NCI-H2171 treated with DMSO at 0.1 percent for 48 hours (cell line): ENCODE results near the gene FSCN2.

Experiments used
- DNase-seq: peaks from one replicate; lab custom pipeline; 2025; lab: John Stamatoyannopoulos, UW

FSCN2 gene

DNA sequence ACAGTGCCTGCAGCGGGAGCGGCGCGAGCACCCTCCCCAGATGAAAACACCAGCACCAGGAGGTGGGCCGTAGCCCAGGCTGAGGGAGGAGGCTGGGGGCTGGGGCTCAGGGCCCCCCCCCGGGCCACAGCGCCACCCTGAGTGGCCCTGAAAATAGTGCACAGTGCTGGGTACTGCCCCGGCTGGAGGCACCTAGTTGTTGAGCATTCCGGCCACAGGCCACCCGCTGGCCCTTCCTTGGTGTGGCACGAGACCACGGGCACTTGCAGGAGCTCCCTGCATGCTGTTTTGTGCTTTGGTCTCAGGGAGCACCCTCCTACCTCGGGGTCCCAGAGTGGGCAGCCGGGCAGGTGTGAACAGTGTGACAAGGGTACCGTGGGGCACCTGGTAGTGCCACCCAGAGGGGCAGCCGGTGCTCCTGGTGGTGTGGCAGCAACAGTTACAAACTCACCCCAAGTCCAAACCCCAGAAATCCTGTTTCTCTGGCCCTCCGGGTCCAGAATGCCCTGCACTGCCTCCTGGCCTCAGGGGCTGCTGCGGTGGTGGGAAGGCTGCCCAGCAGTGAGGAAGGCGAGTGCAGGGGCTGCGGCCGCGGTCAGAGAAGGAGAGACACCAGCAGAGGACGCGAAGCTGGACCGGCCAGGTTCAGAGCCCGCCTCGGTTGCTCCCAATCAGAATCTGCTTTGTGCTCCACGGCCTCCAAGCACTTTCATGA is 11.9 kb downstream of the FSCN2 start:
- DNase-seq, result no peak

DNA sequence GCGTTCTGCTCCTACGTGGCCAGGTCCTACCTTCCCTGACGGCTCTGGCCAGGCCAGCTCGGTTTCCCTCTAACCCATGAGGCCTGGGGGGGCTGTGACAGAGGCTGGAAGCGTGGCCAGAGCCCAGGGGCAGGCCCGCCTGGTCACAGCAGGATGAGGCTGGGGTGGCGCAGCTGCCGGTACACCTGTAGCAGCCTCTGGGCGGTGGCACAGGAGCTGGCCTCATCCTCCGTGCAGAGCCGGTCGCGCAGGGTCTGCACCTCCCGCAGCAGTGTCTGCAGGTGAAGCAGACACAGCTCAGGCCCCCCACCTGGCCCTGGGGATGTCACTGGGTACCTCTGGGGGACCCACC is 12.5 kb downstream of the FSCN2 start:
- no peak for DNase-seq

DNA sequence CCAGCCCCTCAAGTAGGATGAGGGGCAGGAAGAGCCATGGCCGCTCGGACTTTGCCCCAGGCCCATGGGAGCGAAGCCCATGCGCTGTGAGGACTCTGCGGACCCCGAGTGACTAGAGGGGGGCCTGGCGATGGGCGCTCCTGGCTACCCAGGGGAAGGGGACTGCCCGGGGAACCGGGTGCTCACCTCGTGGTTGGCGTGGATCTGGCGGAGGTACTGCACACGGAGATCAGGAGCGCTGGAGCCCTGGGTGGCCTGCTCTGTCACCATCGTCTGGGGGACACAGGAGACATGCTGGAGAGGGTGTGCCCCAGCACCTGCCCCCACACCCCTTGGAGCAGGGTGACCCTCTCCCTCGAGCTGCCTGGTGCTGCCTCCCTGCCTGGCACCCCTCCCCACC is 12.9 kb downstream of the FSCN2 start:
- no peak for DNase-seq

DNA sequence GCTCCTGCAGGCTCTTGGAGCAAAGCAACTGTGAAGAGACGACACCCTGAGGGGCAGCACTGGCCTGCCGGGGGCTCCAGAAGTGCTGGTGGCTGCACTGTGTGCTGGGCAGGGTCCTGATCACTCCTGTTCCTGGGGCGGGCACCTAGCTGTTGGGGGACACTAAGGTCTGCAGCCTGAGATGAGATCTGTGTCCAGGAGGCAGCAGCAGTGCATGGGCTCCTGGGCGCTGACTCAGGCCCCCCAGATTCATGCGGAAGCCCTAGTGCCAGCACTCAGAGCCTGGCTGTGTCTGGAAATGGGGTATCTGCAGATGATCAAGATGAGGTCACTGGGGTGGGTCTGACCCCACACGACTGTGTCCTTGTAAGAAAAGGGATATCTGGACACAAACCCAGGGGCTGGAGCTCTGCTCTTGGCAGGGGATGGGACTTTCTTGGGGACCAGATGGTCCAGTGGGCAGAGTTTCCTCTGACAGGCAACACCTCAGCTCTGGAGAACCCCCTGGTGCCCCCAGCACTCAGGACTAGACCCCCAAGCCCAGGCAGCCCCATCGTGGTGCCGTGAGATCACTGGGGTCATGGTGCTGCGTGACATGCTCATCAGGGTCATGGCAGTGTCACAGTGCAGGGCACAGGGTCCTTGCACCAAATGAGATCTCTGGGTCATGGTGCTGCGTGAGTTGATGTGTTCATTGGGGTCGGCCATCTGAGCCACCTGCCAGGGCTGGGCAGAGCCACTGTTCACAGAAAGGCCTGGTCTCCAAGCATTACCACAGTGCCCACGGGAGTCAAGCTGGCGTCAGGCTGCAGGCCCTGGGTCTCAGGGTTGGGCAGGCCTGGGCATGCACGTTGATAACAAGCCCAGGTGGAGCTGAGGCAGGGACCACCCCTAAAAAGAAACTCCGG is 14.5 kb downstream of the FSCN2 start:
- no peak for DNase-seq

DNA sequence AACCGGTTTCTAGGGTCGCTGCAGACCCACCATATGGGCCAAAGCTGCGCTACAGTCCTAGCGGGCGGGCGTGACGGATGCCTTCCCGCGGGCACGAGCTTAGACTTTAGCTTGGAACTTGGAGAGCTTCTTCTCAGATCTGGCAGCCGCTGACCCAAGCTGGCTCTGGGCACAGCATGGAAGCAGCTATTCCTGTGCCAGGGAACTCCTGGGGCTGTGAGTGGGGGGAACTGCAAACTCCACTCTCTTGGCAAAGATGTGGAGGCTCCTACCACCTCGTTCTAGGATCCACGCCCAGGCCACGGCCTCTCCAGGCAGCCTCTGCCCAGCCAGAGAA is 15.1 kb downstream of the FSCN2 start:
- DNase-seq, result no peak

DNA sequence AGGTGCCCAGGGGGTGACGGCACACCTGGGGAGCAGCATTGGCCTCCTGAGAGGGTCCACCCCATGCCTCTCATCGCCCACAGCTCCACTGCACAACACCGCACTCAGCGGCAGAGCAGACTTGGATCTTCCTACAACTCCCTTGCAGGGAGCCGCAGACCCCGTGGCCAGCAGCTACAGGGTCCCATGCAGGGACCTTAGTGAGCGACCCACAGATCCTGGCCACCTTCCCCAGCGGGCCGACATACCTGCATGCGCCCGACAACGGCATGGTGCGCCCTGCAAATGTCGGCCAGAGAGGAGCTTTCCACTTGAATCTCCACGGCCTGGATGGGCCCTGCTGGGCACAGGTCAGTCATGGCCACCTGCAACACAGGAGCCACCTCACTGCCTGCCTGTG is 15.6 kb downstream of the FSCN2 start:
- DNase-seq, result no peak

DNA sequence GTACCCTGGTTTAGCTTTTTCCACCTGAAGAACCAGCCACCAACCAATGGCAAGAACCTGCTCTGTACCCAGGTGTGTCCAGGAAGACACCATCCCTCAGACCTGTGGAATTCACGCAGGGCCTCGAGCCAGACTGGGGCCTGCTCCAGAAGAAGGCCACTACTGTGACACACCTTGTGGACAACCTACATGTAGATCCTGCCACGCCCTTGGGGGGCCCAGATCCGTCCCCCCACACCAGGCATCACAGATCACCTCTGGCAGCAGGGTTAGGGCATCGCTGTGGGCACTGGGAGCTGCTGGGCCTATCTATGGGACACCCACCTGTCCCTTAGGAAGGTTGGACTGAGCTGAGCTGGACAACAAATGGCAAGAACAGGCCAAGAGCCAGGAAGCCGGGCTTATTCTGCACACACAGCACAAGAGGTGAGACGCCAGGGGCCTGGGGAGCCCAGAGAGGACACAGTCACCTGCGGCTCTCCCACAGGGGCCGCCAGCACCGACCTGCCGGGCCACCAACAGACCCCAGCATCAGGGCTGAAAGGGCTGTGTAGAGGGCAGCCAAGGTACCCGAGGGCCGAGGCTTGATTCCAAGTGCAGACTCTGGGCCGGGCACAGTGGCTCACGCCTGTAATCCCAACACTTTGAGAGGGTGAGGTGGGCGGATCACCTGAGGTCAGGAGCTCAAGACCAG is 16.3 kb downstream of the FSCN2 start:
- DNase-seq, result no peak

DNA sequence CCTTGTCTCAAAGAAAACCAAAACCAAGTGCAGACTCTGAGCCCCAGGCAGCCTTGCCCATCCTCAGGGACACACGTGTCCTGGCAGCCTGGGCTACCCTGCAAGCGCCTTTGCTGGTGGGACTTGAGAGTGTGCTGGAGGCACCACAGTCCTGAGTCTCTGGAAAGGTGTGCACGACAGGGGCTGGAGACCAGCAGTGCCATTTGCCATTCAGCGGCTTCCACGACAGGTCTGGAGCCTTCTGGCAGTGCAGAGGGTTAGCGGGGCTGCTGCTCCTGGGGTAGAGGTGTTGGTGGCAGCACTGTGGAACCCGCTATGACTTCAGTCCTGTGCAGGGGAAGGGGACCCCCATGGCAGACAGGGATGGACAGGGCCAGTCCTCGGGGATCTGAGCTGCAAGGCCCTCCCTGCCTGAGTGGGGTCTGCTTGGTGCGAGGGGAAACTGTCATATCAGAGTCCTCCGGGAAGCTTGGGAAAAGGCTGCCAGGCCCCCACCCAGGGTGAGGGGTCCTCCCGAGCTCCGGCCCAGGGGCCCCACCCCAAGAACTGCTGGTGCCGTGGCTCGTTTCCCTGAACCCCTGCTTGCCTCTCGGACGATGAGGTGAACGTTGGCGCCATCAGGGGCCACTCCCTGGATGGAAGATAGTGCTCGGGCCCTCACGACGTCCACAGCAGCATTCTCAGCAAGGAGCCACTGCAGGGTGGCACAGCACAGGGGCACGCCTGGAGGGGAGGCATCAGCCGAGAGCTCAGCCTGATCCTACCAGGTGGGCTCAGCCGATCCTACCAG is 17.2 kb downstream of the FSCN2 start:
- DNase-seq, result no peak

DNA sequence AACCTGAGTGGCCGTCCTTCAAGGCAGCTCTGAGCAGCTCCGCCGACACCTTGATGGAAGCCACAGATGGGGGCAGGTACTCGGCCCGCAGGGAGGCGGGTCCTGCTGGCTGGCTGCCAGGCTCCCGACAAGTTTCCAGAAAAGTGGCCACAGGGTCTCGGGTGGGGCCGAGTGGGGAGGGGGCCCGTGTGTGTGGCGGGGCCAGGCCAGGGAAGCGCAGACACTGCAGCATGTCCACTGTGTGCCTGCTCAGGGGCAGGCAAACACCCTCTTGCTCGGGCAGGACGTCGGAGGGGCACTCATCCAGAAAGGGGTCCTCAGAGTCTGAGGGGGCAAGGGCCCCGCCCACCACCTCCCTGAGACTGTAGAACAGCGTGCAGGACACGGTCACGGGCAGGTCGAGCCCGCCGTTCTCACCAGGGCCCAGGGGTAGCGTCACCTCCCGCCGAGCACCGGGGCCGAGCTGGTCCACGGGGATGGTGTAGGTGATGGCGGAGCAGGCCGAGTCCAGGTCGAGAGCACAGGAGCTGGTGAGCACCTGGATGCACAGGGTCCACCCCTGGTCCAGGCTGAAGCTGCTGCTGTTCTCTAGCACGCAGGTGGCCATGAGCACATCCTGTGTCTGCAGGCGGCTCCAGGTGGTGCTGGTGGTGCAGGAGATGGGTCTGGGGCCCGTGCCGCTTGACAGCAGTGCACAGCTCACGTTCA is 18.9 kb downstream of the FSCN2 start:
- DNase-seq, result no peak

DNA sequence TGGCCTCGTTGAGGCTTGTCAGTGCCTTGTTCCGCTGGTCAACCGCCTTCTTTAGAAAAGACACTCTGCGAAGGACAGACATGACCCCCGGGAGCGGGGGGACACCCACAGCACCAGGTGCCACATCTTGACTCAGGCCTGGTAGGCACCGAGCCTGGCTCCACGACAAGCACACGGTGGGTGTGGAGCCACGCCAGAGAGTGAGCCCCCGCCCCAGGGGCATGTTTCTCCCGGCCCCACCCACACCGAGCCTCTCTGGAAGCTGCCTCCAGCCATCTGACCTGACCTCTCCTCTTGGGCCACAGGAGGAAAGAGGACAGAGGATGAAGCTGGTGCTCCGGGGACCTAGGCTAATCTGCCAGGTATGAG is 19.4 kb downstream of the FSCN2 start:
- no peak for DNase-seq

DNA sequence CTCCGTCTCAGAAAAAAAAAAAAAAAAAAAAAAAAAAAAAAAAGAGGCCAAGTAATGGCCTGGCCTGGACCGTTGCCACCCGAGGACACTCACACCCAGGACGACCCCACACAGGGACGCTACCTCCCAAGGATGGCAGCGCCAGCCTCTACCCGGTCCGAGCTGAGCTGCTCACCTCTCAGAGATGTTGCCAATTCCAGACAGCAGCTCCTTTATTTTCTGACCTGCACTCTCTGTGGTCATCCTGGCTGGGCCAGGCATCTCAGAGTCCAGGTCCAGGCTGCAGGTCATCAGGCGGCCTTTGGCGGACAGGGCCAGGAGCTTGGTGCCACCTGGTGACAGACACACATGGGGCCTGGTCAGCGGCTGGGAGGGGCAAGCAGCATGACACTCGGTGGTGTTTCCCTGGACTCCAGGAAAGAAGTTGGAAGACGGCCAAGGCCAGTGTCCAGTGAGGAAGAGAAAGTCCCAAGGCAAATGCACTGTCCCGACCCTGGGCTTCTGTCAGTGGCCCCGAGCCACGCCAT is 20.9 kb downstream of the FSCN2 start:
- no peak for DNase-seq

DNA sequence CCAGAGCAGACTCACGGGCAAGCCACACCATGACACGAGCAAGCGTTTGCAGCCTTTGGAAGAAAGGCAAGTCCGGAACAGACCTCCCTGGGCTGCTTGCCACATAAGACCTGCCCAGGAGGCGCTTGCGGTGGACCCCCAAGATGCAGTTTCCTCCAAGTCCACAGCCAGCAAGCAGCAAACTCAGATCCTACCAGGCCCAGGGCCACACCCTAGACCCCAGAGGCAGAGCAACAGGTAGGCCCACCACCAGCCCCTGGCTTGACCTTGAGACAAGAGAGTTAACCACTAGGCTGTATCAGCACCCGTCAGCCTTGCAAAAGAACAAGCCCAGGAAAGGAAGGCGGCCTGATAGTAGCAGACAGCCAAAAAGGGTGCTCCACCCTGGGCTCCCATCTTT is 21.6 kb downstream of the FSCN2 start:
- no peak for DNase-seq

DNA sequence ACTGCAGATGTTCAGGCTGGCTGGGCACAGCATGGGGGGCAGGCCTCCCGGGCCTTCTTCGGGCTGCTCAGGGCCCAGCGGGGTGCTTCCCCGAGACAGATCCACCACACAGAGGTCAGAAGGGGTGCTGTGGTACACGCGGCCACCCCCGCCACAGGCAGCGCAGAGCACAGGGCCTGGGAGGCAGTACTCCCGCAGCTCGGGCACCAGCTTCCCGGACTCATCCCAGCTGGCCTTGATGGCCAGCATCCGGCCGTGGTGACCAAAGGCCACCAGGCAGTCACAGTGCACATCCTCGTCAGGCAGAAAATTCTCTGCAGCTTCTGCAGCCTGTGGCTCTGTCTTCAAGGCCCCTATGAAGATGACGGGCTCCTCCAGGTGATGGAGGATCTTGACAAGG is 22.1 kb downstream of the FSCN2 start:
- DNase-seq, result no peak

DNA sequence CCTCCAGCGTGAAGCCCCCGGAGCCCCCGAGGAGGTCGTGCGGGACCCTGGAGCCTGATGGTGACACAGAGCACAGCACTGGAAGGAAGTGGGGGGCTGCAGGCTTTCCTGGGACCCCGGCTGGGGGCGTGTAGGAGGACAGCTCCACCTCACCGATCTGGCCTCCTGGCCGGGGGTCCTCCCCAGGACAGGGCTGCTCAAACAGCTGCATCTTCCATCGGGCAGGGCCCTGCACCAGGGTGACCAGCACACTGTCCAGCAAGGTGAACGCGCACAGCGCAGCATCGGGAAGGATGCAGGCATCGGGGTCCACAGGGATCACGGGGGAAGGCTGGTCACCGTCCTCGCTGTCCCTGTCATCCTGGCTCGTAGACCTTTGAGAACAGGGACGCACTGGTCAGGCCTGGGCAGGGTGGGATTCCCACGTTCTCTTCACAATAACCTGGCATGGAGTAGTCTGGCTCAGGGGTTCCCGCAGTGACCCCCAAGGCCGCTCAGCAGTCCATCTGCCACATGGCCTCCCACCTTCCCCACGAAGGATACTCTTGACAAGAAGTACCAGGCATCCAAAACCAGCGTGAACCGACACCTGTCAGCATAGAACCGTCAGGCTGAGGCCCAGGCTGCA is 22.8 kb downstream of the FSCN2 start:
- DNase-seq, result no peak

DNA sequence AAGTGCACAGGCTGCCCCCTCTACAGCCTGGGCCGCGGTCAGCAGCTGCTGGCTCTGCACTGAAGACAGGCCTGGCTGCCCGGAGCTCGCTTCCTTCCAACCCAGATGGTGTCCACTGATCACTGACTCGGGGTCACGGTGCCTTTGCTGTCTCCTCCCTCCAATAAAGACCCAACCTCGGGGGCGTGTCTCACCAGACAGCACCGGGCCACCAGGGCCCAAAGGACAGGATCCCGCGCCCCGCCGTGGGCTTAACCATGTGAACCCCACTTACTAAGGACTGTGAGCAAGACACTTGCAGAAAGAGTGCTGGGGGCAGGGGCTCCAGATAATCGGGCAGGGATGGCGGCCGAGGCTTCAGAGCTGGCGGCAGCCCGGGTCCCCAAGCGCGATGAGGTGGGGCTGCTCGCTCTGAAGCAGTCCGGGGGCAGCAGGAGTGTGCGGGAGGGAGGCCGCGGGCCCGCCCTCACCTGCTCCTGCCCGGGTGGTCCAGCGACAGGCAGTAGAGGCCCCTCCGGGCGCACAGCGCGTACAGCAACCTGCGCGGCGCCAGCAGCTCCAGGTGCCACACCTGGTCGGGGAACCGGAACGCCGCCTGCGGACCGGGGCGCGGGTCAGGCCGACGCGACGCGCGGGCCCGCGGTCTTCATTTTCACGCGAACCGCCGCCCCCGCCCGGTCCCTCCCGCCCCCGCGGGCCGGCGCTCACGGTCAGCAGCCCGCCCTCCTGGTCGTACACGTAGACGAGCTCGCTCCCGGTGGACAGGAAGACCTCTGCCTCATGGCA is 23.5 kb downstream of the FSCN2 start:
- DNase-seq, result no peak

DNA sequence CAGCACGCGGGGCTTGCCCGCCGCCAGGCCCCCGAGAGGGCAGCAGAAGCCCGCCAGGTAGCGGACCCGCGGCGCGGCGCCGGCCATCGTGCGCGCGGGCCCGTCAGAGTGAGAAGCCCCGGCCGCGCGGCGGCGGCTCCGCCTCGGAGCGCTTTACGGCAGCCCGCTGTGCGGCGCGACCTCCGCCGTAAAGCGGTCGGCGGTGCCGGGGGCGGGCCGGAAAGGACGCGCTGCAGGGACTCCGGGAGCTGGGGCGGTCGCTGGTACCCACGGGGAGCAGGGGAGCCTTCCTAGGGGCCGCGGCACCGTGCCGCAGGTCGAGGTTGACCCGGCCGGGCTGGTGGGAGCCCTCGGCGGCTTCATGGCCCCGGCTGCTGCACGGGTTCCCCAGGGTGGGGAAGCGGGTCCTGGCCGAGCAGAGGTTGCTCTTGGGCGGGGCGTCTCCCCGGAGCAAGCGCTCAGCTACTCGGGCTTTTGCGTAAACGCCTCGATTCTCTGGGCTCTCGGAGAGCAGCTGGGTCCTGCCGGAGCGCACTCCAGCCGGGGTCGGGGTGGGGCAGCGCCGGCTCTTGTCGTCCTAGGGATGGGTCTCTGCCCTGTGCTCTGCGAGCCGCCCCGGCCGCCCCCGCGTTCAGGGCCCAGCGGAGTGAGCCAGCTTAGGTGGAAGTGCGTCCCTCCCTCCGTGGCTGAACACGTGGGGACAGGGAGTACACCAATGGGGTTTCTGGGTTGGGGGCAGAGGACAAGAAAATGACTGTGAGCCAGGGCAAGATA is 24.3 kb downstream of the FSCN2 start, which contains the start of gene FAAP100:
TSS of gene FAAP100 (minus strand) at position 110 of the 774 bp plus-strand sequence. CDS start at position 87, 23 bp downstream.
- peak; percentile 78 for DNase-seq

DNA sequence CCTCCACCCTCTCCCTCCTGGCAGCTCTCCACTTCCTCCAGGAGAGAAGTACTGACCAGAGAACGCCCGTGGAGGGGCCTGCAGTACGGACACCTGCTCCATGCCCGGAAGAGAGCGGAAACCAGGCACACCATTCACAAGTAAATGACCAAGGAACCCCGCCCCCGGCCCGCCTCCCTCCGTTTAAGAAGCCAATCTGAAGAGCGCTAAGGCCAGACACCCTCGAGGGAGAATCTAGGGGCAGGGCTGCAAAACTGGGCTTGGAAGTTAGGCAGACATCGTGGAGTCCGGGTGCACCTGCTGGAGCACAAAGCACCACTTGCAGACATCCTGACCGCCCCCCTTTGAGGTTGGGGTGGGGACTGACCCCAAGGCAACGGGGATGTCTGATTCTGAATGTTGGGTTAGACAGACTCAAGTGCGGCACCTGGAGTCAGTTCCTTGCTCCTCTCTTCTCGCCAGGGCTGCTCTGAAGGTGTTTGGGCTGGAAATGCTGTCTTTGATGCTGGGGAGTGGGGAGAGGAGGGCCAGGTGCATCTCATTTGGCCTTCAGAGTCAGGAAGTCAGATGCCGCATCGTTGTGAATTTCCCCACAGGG is 24.9 kb downstream of the FSCN2 start:
- peak; percentile 88 for DNase-seq

DNA sequence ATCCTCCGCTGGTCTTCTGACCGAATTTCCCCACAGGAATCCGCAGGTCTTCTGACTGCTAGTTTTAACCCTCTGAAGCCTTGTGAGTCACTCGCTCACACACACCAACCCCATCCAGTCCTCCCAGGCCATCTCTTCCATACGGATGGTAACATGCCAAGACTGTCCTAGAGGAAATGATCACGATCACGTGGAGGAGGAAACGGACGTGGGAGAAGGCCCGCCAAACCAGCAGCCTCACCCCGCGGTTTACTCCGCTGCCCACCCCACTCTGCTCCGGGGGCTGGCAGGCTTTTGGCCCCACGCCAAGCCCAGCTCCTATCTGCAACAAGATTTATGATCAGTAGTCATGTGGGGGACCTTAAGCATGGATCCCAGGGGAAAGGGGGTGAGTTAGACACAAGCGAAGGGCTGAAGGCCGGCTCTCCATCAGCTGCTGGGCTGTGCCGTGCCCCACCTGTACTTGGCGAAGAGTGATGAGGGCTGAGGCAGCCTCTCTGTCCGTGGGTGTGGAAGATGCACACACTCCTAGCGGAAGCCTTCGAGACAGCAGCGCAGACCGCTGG is 25.5 kb downstream of the FSCN2 start:
- DNase-seq, result peak; percentile 48
